Activated CD4-positive, CD25-positive, alpha-beta regulatory T cell (primary cell): ENCODE results near the gene NAPG.
"Not testable (repeated sequence)": the region's sequence is repeated elsewhere in the genome, so short reads cannot be mapped to it uniquely, and the experiment has no call there.

ENCODE experiments used
- DNase-seq, 4 experiments: peaks; one replicate each; lab custom pipeline; 2025; lab: John Stamatoyannopoulos, UW

The NAPG gene

DNA sequence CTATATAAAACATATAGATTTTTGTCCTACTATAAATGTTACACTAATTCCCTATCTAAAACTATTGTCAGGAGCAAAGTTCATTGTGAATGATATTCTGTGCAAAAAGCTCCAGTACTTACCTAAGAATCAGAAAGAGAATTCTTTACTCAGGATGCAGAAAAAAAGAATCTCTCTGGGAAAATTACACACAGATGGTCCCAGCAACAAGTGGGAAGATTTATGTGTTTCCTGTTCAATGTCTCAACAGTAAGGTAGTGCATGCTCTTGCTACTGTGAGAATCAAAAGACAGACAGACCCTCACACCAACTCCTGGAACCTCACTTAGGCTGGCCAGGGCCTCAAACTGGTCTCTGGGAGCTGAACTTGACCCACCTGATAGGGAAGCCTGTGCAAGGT is 11.2 kb upstream of the NAPG start:
- DNase-seq, result no peak

DNA sequence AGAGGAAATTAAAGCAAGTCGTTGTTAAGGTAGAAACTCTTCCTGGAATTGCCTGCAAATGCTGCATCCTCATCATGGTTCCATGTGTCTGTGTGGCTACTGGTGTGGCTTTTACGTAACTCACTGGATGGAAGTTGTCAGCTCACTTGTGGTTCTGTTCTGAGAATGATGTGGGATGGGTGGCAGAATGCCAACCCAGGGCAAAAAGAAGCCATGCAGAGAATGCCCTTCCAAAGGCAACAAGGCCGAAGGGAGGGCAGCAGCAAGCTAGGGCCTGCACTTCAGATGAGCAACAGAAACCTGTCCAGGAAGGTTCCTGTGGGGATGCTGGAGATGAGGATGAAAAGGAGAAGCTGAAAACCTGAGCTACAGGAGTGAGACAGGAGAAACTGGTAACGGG is 10.4 kb upstream of the NAPG start:
- no peak for DNase-seq

DNA sequence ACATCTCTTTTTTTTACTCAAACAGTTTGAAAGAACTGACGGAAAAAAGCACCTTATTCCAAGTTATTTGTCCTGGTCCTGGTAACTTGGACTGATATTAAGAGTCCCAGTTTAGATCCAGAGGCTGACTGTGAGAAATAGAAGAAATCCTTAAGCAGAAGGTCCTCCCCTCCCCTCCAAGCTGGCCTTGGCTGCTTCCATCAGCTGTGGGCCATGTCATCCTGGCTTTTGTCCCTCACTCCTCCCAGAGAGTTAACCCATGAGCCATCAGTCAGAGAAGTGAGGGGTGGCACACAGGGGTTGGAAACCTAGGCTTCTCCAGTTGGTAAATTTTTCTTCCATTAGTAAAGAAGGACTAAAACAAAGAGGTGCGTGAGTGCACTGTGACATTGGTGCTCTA is 9.7 kb upstream of the NAPG start:
- no peak for DNase-seq

DNA sequence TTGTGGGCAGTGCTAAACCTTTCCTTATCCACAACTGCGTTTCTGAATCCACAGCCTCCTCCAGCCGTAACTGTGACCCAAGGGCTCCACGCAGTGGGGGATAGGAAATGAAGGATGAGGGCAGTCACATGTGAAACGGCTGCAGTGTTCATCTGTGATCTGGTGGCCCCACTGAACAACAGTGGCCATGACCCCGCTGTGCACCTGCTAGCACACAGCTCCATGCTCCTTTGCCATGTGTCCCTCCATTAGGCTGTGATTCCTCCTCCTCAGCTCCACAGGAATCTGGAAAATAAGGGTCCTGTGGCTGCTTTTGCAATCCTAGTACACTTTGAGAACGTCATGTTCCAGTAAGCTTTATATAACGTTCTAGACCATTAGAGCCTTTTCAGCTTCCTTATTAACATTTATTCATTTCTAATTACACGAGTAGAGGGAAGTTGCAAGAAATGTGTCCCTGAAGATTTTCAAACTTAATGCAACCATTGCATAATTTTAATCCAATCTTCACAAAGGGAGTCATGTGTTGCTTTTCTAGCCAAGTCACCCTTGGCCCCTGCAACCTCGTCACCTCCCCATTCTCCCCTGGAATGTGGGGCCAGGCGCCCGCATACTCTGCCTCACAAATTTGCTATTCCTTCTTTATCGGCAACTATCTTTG is 7.1 kb upstream of the NAPG start:
- DNase-seq, result no peak

DNA sequence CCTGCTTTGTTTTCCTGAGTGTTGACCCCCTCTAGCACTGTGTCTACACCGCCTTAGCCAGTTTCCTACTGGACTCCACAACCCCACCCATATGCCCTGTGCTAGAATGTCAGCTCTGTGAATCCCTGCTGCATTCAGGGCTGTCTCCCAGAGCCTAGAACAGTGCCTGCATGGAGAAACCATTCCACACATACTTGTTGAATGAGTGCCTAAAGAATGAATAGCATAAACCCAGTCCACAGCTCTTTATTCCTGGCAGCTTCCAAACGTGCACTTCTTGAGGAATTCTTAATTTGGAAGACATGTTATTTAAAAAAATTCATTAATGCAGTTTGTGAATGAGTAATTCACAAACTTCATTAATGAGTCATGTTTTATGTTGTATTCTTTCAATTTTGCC is 6.5 kb upstream of the NAPG start:
- no peak for DNase-seq

DNA sequence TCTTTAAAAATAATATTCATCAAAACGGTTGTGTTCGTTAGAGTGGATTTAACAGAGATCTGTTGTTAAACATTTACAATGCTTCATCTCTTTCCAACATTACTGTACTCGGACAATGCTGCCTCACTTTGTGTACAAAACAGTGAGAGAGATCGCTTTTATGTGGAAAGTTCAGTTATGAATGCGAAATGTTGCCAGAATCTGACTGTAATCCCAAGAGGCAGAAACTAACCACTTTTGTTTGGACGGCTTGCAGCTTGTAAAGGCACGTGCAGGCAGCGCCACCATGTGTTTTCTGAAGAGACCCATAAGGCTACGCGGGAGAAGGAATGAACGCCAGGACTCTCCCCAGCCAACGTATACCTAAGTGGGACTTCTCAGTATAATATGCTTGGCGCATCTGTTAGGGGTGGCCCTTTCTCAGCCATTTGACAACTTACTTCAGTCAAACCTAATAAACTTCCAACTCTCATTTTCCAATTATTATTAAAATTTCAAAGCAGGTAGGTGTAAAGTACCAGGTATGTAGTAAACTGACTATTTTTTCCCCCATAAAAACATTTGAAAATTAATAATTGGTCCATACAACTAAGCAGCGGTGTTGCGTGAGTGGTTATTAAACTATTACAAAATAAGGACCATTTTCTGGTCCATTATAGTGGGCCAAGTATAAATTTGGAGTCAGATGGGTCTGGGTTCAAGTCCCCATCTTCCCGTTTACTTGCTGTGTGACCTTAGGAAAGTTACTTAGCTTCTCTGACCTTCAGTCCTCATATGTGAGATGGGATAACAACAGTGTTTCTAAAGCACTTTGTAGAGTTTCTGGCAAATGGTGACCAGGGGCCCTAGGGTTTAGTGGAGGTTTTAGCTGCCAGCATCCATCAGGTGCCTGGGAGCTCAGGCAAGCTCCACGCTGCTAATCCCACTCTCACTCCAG is 5.6 kb upstream of the NAPG start:
- DNase-seq, result peak in 3 of 4 experiments; percentile 4 to 14 (median 9)

DNA sequence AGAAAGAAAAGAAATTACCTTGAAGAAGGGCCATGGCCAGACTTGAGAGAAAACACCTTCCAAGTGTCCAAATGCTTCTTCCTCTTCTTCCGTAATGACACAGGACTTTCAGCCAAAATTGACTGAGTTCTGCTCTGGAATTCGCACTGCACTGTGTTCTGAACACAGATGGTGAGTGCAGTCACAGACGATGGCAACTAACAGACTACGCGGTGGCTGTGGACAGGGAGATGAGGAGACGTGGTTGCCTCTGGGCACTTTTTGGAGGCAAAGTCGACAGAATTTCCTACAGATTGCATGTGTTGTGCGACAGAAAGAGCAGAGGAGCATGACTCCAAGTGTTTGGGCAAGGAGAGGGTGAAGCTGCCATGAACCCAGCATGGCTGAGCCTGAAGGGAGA is 4.3 kb upstream of the NAPG start:
- no peak for DNase-seq

DNA sequence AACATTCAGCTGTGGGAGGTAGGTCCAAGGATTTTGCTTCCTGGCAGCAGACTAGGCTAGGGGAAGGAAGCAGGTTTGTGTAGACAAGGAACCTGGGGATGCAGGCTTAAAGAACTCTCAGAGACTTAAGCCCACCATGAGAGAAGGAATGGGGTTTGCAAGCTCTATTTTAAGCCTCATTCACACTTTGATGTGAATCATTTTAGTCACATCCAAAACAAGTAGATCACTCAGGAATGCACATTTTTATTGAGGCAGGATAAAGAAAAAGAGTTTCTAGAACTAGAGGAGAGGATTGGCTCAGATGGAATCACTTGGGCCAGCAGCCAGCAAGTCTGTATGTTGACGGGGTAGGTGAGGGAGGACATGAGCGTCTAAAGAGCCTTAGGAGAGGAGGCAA is 3.3 kb upstream of the NAPG start:
- no peak for DNase-seq

DNA sequence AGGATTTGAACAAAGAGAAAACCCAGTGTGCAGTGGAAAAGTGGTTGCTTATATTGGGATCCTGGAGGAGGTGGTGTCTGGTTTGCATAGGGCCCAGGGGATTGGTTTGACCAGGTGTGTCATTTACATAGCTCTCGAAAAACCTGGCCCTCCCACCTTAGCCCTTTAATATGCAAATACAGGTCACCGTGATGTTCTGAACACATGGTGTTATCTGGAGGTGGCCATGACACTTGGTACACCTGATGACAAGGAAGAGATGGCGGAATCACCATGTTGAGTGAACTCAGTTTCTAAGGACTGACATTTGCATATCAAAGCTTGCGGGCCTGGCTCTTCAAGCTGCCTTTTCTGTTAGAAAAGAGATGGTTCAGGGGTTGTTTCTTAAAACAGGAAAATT is 2.3 kb upstream of the NAPG start:
- DNase-seq, result no peak

DNA sequence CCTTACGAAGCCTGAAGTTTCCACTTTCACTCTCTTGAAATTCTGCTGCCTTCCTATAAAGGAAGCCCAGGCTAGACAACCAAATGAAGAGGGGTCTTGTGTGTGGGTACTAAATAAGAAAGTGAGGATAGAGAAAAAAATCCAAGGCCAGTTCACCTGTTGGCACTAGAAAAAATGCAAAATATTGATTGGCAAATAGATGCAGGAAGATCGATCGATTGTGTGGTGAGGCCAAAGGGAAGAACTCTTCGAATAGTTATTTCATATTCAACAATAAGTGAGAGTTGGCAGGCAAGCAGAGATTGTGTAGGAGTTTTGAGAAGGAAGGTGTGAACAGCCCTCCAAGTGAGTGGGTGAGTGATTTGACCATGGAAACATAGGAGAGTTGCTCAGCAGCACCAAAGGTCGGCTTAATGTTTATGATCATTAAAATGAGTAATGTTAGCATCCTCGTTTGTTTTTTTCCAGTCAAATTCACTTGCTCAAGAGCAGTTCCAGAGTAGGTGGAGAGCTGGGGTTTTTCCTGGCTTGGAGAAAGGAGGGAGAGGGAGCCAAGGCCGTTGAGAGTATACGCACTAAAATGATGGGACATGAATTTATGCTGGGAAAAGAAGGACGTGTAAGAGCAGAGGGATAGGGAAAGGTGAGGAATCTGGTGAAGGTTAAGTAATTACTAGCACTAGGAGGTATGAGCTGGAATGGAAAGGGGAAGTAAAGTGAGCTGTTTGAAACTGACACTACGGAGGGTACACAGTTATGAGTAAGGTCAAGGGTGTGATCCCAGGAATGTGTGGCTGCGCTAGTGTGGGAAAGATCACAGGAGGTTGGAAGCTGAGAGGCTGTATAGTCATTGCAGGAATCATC is 1.1 kb upstream of the NAPG start:
- DNase-seq, result no peak

DNA sequence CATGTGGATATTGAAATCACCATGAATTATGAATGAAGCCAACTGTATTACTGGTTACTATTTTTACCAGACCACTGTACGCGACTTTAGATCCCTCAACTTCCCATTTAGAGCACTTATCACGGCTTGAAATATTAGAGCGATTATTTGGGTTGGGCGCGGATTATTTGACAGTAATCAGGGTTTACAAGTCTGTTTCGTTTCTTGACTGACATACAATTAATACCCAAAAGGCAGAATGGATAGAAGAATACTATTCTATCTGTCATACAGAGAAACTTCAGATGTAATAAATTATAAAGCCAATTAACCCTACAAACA is 496 bp upstream of the NAPG start:
- DNase-seq, result no peak

DNA sequence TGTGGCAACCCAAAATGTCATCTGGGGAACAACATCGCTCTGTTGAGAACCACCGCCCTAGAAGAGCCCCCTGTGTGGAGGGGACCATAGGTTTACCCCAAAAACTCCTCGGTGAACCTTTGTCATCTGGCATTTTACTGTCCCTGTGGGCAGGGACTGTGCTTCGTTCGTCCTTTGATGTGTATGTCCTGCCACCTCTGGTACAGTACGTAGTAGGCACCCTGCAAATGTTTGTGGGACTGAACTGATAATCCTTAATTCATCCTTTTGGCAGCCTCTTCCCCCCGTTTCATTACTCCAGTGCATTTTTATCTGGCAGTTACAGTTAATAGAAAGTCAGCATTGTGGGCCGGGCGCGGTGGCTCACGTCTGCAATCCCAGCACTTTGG is 728 bp downstream of the NAPG start:
- DNase-seq, result no peak

DNA sequence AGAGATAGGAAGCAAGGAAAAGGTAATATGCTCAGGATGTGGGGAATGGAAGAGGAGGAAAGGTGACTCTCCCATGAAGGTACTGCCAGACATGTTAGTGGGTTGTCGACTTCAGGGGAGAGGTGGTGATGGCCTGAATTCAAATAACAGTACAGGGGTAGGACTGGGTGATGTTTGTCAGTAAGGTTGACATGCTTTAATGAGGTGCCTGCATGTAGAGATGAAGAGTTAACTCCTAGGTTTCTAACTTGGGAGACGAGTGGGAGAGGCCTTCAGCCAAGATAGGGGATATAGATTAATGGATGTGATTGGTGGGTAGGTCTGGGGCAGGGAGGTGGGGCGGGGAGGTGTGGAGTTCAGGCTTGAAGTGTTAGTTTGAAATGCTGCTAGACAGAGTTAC is 2.6 kb downstream of the NAPG start:
- DNase-seq, result no peak

DNA sequence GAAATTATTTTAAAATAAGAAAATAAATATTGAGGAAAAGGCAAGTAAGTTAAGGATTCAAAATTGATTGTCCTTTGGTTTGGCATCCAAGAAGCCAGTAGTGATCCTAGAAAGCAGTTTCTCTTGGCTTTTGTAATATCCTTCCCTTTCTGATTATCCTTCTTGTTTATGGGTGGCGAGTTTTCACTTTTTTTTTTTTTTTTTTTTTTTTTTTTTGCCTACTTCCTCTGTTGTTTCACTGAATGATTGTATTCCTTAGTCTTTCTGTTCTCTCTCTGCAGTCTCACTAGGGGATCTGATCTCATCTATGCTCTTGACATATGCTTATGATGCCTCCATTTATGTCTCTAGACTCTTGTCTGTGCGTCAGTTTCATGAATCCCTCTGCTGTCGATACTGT is 4.2 kb downstream of the NAPG start:
- no peak for DNase-seq

DNA sequence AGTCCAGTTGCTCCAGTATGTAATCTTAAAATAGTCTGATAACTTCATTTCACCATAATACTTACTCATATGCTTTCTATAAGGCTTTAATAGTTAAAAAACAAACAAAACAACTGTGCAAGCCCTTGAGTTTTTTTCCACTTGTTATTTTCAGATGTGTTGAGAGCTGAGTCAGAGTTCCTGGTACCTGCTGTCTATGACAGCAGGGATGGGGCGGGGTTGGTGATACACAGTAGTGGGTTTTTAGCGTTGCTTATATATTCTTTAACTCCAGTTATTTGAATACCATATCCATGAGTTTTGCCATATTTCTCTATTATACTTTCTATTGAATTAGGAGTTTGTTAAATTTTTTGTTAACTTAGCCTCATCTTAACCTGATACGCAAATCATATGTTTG is 5.0 kb downstream of the NAPG start:
- DNase-seq, result peak; percentile 3 to 29 (median 20)

DNA sequence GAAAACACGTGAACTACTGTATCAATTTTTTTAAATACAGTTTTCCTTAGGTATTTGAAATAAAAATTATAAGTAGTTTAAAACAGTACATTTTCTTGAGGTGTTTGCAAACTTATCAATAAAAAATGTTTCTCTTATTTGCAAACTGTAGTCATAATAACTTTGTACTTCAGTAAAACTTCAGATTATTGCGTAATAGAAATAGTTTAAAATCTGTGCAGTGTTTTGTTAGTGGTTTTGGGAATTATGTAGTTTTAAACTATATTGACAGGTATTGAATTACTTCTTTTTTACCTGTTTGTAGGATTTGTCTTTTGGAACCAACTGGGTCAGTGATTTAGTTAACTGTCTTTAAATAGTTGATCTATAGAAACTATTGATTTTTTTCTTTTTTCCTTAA is 7.3 kb downstream of the NAPG start:
- no peak for DNase-seq

DNA sequence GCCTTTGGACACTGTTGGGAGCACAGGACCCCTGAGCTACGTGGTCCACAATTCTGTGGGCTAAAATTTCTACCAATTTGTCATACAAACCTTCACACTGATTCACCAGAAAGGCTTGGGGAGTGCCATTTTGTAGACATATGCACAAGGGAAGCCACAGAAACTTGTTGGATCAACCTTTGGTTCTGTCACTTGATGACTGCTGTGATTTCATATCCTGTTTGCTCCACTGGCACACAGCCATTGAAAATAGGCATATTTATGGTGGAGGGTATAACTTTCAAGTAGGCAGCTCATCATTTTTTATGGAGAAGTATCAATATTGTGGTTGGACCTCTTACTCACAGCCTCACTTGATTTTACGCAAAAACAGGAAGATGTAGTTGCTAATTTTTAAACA is 10.5 kb downstream of the NAPG start:
- no peak for DNase-seq

DNA sequence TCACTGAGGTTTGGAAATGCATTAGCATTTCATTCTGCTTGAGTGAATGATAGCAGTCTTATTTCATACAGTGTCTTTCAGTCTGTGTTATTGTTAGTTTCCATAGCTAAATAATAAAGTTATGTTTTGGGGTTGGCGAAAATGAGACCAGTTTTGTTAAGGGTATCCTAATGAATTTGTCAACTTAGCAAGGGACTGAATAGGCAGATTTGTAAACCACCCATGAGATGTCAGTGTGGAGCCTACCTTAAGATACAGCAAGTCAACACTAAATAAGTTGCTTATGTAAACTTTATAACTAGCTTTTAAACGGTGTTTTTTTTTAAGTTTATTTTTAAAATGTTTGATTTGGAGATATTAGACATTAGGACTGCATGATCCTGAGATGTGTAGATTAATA is 11.9 kb downstream of the NAPG start:
- DNase-seq, result no peak

DNA sequence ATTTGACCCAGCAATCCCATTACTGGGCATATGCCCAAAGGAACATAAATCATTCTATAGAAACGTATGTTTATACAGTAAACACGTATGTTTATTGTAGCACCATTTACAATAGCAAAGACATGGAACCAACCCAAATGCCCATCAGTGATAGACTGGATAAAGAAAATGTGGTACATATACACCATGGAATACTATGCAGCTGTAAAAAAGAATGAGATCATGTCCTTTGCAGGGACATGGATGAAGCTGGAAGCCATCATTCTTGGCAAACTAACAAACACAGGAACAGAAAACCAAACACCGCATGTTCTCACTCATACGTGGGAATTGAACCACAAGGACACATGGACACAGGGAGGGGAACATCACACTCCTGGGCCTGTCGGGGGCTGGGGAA is 13.3 kb downstream of the NAPG start:
- DNase-seq, result not testable (repeated sequence)

DNA sequence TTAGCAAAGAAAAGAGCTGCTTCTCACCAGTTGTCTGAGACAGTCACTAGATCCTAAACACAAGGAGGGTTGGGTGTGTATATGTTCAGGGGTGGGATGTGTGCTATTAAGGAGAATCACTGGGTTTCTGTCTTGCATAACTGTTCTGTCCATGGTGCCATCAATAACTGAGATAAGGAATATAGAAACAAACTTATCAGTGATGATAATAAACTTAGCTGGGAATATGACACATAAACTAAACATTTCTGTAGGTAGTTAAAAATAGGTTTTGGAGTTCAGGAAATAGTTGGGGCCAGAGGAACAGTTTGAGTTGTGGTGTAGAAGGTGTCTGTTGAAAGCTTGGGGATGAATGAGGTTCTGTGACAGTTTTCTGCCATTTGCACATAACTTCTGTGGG is 17.4 kb downstream of the NAPG start:
- no peak for DNase-seq

DNA sequence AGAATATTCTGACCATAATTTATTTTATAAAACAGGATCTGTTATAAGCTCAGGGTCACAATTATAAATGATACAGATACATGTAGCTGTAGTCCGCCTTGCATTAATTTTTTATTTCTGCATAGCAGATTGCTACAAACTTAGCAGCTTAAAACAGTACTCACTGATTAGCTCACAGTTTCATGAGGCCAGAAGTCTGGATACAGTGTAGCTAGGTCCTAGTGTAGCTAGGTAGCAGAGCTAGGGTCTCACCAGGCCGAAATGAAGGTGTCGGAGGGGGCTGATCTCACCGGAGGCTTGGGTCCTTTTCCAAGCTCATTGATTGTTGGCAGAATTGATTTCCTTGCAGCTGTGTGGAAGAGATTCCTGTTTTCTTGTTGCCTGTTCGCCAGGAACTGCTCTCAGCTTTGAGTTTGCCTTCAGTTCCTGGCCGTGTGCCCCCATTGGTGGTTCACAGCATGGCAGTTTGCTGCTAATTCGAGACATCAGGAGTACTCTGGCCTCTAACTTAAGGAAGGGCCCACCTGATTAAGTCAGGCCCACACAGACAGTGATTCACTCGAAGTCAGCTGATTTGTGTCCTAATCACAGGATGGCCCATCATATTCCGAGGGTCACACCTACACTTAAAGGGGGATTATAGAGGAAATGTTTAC is 18.4 kb downstream of the NAPG start:
- no peak for DNase-seq

DNA sequence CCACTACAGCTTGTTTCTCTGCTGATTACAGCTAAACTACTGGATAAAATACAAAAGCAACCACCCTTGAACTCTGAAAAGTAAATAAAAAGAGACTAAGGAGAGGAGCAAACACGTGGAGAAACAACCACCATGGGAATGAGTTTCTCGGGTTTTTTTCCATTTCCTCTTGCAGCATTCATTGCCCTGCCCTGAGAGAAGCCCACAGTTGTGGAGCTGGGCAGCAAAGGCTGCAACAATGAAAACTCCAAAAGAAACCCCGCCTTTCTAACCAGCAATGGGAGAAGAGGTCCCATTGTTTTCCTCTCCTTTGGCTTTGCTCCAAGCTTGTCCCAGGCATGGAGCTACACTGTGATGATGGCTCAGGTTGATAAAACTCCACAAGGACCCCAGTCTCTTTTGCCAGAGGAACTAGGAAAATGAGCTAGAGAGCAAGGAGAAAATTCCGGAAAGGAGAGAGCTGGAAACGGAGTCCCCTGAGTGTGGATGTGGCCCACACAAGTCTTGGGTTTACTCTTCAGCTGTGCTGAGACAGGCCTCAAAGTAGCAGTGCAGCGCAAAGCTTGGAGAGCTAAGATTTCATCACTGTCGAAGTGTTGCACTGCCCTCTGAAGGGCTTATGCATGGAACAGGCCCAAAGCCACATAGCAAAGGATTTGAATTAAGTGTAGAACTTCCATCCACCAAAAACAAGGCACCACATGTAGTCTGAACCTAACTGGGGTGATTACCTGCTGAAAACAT is 20.9 kb downstream of the NAPG start:
- no peak for DNase-seq
